ENCODE results near the gene DPCD. TPM values are rescaled to one million over a fixed set of nuclear protein-coding genes. Genes with fewer than 3 reads are reported as not detected.

Gene DPCD
- total RNA-seq, 1 donor from 2014 or later = 6.4 TPM

DNA sequence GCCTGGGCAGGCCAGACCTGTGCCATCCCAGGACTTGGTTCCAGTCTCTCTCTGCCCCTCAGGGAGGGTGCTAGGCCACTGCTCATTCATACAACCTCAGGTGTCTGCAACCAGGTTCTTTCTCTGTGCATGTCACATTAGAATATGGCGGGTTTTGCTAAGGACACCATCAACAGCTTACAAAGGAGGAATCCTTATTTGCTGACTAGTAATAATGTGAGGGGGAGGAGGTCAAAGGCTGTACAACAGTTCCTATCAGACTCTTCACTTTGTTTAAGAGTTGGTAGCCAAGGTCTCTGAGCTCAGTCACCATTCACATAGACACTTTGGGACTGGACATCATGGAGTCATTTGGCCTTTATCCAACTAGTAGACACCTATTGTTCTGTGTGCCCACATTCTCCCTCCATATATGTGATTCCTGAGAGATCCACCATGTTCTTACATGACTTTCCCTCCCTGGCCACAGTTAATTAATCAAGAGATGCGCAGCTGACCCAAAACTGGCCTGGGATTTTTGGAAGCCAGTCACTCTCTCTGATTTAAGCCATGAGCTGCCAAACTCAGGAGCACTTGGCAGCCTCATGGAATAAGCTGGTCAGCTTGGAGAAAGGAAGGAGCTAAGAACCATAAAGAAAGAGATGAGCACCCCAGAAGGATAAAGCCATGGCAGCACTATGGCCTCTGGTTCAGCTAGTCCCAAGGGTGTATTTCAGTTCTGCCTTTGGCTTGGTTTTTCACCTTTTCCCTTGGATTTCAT, 51.2 kb downstream of the DPCD start:
- no peak for DNase-seq
- no peak overlapping the region for H3K4me3 Mint-ChIP-seq
- peaks cover 36% of the 10 kb centered on the region for H3K36me3 Mint-ChIP-seq (ENCODE audit: low read depth)
- no peaks in the 10 kb centered on the region for H3K27me3 Mint-ChIP-seq
- no peaks in the 10 kb centered on the region for H3K9me3 Mint-ChIP-seq
- no peaks in the 10 kb centered on the region for H3K4me1 Mint-ChIP-seq
- intact Hi-C loops (cut with micrococcal nuclease) = no loop called here
- H3K27ac Mint-ChIP-seq = no peak overlapping the region

DNA sequence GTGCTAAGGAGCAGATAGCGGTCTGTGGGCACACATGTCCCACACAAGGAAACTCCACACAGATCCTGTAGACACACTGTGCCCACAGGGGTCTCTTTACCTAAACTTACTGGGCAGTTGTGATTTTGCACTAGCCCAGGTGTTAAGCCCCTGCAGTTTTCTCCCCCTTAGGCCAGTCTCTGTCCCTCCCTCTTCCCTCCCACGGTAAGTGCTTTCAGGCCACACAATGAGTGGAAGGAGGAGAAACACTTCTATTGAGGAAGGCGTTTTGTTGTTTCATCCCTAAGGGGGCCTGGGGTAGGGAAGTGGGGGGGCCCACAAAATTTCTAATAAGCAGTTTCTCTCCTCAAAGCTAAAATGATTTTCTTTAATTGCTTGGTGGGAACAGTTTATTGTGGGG, 55.4 kb downstream of the DPCD start:
- peaks cover 21% of the 10 kb centered on the region for H3K36me3 Mint-ChIP-seq (ENCODE audit: low read depth)
- no peaks in the 10 kb centered on the region for H3K9me3 Mint-ChIP-seq
- H3K27ac Mint-ChIP-seq = no peak overlapping the region
- no peak overlapping the region for H3K4me3 Mint-ChIP-seq
- no peaks in the 10 kb centered on the region for H3K27me3 Mint-ChIP-seq
- DNase-seq = no peak
- intact Hi-C loops (cut with micrococcal nuclease) = no loop called here
- no peaks in the 10 kb centered on the region for H3K4me1 Mint-ChIP-seq

DNA sequence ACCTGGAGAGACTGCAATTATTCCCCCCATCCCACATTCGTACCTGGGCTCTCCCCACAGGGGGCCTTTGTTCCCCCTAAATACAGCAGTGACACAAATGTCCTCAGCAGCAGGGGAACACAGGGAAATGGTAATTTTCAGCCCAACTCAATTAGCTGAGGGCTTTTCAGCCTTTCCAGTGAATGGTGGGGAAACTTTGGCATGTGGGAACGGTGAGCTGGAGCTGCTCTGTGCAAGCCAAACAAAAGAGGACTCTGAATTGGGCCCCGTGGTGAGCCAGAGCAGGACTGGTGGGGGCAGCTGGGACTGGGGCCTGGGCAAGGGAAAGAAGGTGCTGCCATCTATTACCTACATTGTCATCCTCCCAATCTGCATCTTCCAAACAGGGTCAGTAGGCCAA, 55.9 kb downstream of the DPCD start:
- Mint-ChIP-seq H3K27me3 (no peaks in the 10 kb centered on the region), H3K4me3 (no peak overlapping the region), H3K36me3 (ENCODE audit: low read depth) (peaks cover 23% of the 10 kb centered on the region), H3K27ac (no peak overlapping the region), H3K9me3 (no peaks in the 10 kb centered on the region), H3K4me1 (no peaks in the 10 kb centered on the region)
- no peak for DNase-seq
- intact Hi-C loops (cut with micrococcal nuclease) = no loop called here

DNA sequence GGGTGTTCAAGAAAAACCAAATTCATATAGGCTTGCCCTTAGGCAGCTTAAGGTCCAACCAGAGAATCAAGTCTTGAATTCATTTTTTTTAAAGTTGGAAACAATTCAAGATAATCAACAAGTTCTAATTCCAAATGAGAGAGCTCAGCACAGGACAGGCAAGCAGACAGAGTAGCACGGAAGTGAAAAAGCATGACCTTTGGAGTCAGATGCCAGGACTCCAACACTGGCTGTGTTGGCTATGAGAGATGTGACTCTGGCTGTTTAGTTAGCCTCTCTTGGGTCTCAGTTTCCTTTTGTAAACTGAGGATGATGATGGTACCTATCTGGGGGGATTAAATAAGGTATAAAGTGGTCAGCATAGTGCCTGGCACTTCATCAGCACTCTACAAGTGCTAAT, 57.5 kb downstream of the DPCD start:
- Mint-ChIP-seq H3K27ac (no peak overlapping the region), H3K27me3 (no peaks in the 10 kb centered on the region), H3K4me3 (no peak overlapping the region), H3K4me1 (no peaks in the 10 kb centered on the region), H3K9me3 (no peaks in the 10 kb centered on the region), H3K36me3 (ENCODE audit: low read depth) (peaks cover 15% of the 10 kb centered on the region)
- no peak for DNase-seq
- intact Hi-C loops (cut with micrococcal nuclease) = no loop called here

DNA sequence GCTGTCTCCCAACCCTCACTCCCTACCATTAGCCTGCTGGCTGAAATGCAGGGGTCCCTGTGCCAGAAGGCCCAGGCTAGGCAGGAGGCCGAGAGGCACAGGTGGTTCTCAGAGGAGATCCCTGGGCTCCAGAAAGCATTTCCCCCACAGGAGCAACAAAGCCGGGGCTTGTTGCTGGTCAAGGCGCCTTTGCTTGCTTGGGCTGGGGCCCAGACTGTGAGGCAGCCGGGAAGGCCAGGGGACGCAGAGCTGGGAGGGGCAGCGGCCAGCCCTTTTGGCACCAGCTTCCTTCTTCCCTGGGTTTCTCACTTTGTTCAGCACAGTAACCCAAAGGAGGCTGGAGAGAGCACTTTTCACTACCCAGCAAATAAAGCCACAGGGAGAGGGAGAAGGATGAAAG, 58.2 kb downstream of the DPCD start:
- H3K4me1 Mint-ChIP-seq = no peaks in the 10 kb centered on the region
- H3K27ac Mint-ChIP-seq = no peak overlapping the region
- no peak overlapping the region for H3K4me3 Mint-ChIP-seq
- H3K9me3 Mint-ChIP-seq = no peaks in the 10 kb centered on the region
- intact Hi-C loops (cut with micrococcal nuclease) = no loop called here
- DNase-seq = no peak
- no peaks in the 10 kb centered on the region for H3K27me3 Mint-ChIP-seq
- peaks cover 12% of the 10 kb centered on the region for H3K36me3 Mint-ChIP-seq (ENCODE audit: low read depth)

DNA sequence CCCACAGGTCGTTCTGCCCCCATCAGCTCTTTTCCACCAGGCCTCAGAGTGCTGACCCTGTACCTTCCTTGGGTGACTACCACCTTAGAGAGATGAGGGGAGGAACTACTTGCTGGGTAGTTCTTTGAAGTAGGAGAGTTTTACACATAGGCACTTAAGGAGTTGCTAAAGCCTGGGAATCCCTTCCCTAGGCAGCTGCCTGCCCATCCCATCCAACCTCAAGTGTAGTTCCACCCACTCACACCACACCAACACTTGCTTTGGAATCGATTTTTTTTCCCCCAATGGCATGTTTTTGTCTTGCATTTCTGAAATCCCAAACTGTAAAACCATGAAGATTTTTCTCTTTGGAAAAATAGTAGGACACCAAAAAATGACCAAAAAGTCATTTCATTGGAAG, 59.1 kb downstream of the DPCD start:
- no peaks in the 10 kb centered on the region for H3K4me1 Mint-ChIP-seq
- intact Hi-C loops (cut with micrococcal nuclease) = no loop called here
- H3K4me3 Mint-ChIP-seq = no peak overlapping the region
- H3K9me3 Mint-ChIP-seq = no peaks in the 10 kb centered on the region
- no peak overlapping the region for H3K27ac Mint-ChIP-seq
- H3K27me3 Mint-ChIP-seq = no peaks in the 10 kb centered on the region
- no peak for DNase-seq
- peaks cover 13% of the 10 kb centered on the region for H3K36me3 Mint-ChIP-seq (ENCODE audit: low read depth)

DNA sequence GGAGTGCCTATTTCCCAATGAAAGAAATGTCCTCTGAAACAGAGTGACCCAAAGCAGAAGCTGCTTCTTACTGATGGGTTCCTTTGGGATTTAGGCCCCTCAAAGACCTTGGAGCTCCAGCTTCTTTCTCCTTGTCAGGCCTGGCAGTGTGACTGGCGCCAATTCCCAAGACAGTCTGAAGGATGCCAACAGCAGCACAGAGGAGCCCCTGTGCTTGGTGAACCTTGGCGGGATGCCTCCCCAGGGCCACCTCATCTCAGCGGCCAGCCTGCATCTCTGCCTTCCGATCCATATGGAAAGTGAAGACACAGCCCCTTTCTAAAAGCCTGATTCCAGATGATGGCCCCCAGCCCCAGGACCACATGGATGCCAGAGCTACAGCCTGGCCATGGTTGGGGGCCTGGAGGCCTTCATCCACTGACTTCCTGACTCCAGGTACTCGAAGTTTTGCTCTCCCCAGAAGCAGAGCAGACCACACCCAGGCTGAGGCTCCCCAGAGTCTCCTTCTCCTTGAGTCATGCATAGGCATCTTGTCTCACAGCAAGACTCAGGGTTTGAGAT, 61.5 kb downstream of the DPCD start:
- no peak for DNase-seq

DNA sequence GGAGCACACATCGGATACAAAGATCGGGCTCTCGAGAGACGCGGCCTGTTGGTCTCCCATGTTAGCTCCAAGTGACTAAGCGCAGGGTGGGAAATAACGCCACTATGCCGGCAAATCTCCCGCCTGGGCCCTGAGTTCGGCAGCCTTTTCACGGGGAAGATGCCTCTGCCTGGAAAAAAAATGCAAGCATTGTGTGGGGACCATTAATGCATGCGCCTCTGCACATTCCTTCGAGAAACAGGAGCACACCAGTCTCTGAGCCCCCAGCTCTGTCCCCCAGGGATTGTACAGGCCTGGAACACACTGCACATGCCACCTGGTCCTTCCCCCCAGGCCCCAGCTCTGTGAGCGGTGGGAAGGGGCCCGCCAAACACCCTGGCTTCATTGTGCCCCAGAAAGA, 62.7 kb downstream of the DPCD start:
- intact Hi-C loops (cut with micrococcal nuclease) = no loop called here
- Mint-ChIP-seq H3K9me3 (no peaks in the 10 kb centered on the region), H3K27ac (no peak overlapping the region), H3K27me3 (no peaks in the 10 kb centered on the region), H3K4me3 (no peak overlapping the region), H3K4me1 (no peaks in the 10 kb centered on the region), H3K36me3 (ENCODE audit: low read depth) (peaks cover 16% of the 10 kb centered on the region)
- no peak for DNase-seq

More for the DNA sequence above, 61.5 kb downstream of the DPCD start:
- Mint-ChIP-seq H3K9me3 (no peaks in the 10 kb centered on the region), H3K4me3 (no peak overlapping the region), H3K36me3 (ENCODE audit: low read depth) (peaks cover 9% of the 10 kb centered on the region), H3K4me1 (no peaks in the 10 kb centered on the region), H3K27ac (no peak overlapping the region), H3K27me3 (no peaks in the 10 kb centered on the region)
- intact Hi-C loops (cut with micrococcal nuclease) = no loop called here

DNA sequence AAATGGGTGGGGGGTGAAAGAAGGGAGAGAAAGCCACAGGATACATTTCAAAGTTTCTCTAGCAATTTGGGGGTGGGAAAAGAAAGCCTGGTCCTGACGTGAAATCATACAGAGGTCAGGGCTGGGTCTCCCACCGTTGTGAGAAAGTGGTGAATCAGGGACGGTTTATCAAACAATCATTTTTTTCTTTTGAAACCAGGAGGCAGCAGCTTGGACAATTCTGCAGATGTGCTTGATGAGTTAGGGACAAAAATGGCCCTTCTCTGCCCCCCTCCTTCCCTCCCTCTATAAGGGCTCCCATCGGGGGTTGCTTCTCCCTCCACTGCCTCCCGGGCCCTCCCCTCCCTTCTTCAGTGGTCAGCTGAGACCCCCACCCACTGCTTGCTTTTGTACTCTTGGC, 63.2 kb downstream of the DPCD start:
- no peak for DNase-seq
- intact Hi-C loops (cut with micrococcal nuclease) = no loop called here
- no peak overlapping the region for H3K4me3 Mint-ChIP-seq
- H3K4me1 Mint-ChIP-seq = no peaks in the 10 kb centered on the region
- H3K36me3 Mint-ChIP-seq (ENCODE audit: low read depth) = peaks cover 20% of the 10 kb centered on the region
- no peaks in the 10 kb centered on the region for H3K27me3 Mint-ChIP-seq
- H3K27ac Mint-ChIP-seq = no peak overlapping the region
- no peaks in the 10 kb centered on the region for H3K9me3 Mint-ChIP-seq

DNA sequence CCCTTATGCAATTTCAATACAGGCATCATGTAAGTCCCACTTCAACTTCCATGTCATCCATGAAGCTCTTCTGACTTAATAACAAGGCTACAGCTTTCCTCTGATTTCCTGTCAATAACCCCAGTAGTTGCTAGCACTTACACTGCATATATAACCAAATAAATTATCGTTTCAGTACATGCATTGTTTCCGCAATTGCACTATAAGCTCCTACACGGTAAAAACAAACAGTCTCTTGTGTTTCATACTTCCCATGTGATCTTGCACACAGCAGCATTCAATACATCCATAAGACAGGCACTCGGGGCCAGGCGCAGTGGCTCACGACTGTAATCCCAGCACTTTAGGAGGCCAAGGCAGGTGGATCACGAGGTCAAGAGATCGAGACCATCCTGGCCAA, 65.4 kb downstream of the DPCD start:
- no peak overlapping the region for H3K27ac Mint-ChIP-seq
- peaks cover 30% of the 10 kb centered on the region for H3K36me3 Mint-ChIP-seq (ENCODE audit: low read depth)
- H3K4me3 Mint-ChIP-seq = no peak overlapping the region
- DNase-seq = no peak
- intact Hi-C loops (cut with micrococcal nuclease) = no loop called here
- no peaks in the 10 kb centered on the region for H3K4me1 Mint-ChIP-seq
- no peaks in the 10 kb centered on the region for H3K9me3 Mint-ChIP-seq
- no peaks in the 10 kb centered on the region for H3K27me3 Mint-ChIP-seq

DNA sequence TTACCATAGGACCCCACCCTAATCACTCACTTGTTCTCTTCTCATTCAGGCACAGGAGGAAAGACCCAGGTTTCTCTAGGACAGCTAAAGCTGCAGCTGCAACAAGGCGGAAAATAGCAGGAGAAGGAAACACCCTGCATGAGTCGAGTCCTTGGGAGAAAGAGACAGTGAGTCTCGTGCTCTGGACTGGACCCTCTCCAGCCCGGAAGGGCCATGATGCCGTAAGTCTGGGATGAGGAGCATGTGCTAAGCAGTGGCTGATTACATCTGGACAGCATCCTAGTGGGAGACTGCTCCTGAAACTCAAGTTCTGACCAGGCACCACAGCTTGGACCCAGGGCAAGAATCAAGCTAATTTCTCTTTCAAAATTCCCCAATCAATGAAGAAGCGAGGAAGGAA, 67.4 kb downstream of the DPCD start:
- H3K36me3 Mint-ChIP-seq (ENCODE audit: low read depth) = peaks cover 30% of the 10 kb centered on the region
- no peaks in the 10 kb centered on the region for H3K4me1 Mint-ChIP-seq
- no peak overlapping the region for H3K27ac Mint-ChIP-seq
- no peaks in the 10 kb centered on the region for H3K27me3 Mint-ChIP-seq
- no peak for DNase-seq
- H3K9me3 Mint-ChIP-seq = no peaks in the 10 kb centered on the region
- intact Hi-C loops (cut with micrococcal nuclease) = no loop called here
- no peak overlapping the region for H3K4me3 Mint-ChIP-seq

DNA sequence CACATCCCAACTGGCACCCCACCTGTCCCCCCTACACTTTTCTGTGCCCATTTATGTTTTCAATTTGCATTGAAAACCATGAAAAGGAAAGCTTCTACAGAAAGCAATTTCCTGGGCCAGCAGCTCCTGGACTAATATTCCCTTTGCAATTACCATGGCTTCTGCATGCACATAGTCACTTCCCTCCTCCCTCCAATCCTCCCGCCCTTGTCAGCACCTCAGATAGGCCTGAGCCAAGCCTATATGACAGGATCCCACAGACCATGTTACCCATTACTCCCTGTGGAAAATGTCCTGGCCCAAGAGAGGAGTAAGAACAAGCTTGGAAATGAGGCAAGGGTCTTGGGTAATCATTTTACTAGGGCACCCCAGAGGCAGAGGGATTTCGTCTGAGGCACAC, 68.8 kb downstream of the DPCD start:
- Mint-ChIP-seq H3K36me3 (ENCODE audit: low read depth) (peaks cover 32% of the 10 kb centered on the region), H3K9me3 (no peaks in the 10 kb centered on the region)
- intact Hi-C loops (cut with micrococcal nuclease) = no loop called here

DNA sequence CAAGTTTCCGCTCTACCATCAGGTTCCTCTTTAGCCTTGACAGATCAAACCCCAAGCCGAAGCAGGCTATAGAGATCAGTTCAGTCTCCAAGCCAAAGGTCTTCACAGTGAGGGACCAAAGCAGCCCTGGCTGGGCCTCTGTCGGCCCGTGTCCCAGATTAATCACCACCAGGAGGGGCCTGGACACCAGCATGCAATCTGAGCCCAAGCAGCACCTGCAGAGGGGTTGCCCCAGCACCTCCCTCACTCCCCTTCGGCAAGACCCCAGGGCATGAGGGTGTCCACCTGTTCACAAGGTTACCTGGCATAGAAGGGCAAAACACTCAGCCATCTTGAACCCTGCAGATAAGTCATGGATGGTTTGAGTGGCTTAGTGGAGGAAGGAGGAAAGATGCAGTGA, 70.9 kb downstream of the DPCD start:
- Mint-ChIP-seq H3K4me3 (no peak overlapping the region), H3K27me3 (no peaks in the 10 kb centered on the region), H3K4me1 (no peaks in the 10 kb centered on the region), H3K9me3 (no peaks in the 10 kb centered on the region), H3K27ac (no peak overlapping the region), H3K36me3 (ENCODE audit: low read depth) (peaks cover 36% of the 10 kb centered on the region)
- intact Hi-C loops (cut with micrococcal nuclease) = no loop called here
- no peak for DNase-seq

More for the DNA sequence above, 68.8 kb downstream of the DPCD start:
- H3K4me1 Mint-ChIP-seq = no peaks in the 10 kb centered on the region
- no peaks in the 10 kb centered on the region for H3K27me3 Mint-ChIP-seq
- no peak overlapping the region for H3K4me3 Mint-ChIP-seq
- H3K27ac Mint-ChIP-seq = no peak overlapping the region
- DNase-seq = no peak

Data from activated CD4-positive, alpha-beta T cell treated with anti-CD3 and anti-CD28 coated beads, Interleukin-2, amount 10 ng/mL, durations not matched to agents 24 days and 14 days (primary cell).